Sigmoid colon (tissue), 7 donors: ENCODE results near the gene INAFM1. TPM values are rescaled to one million over a fixed set of nuclear protein-coding genes. Genes with fewer than 3 reads are reported as not detected.

Experiments used
- DNase-seq: peaks from one replicate; pipeline ENCODE4 v3.0.0-alpha.2; 2019
- H3K27ac ChIP-seq, 4 donors: fragments of 200-600 bp; sonication (generic); one replicate each; pipeline ENCODE4 v1.5.1; 2016 to 2019; ENCODE audit warnings: mild to moderate bottlenecking in 1 of 4
- H3K27me3 ChIP-seq, 3 donors: fragments of 200-600 bp; sonication (generic); one replicate each; pipeline ENCODE4 v1.5.1; 2019; ENCODE audit warnings: mild to moderate bottlenecking in 1 of 3
- H3K36me3 ChIP-seq, 4 donors: fragments of 200-600 bp; sonication (generic); one replicate each; pipeline ENCODE4 v1.5.1; 2016 to 2019
- H3K4me1 ChIP-seq, 4 donors: fragments of 200-600 bp; sonication (generic); one replicate each; pipeline ENCODE4 v1.5.1; 2017 to 2019
- H3K4me3 ChIP-seq, 4 donors: fragments of 200-600 bp; sonication (generic); one replicate each; pipeline ENCODE4 v1.5.1; 2017 to 2019; ENCODE audit warnings: mild to moderate bottlenecking in 2 of 4, moderate library complexity in 1 of 4
- H3K9me3 ChIP-seq, 4 donors: fragments of 200-600 bp in 3 of 4; sonication (generic) in 3 of 4; one replicate each; pipeline versions ENCODE4 v1.5.1 to v1.6.1; 2013 to 2019
- EP300 ChIP-seq, 4 donors: sonication (generic); formaldehyde crosslinking; IDR thresholded peaks; one replicate each; pipeline ENCODE4 v1.6.1; 2017; ENCODE audit warnings: antibody characterized with exemption in 4 of 4
- POLR2A ChIP-seq, 2 donors: fragments of 450-650 bp; IDR thresholded peaks; one replicate each; pipeline ENCODE4 v1.6.1; 2016; ENCODE audit warnings: antibody characterized with exemption in 2 of 2, mild to moderate bottlenecking in 2 of 2, moderate library complexity in 2 of 2
- POLR2AphosphoS5 ChIP-seq, 4 donors: sonication (generic); formaldehyde crosslinking; IDR thresholded peaks; one replicate each; pipeline ENCODE4 v1.6.1; 2017; ENCODE audit warnings: antibody characterized with exemption in 4 of 4
- WGBS, 2 donors: extraction: QIAGEN DNeasy Blood & Tissue Kit; methylation state at CpG; one replicate each; pipeline ENCODE4 v1.1.7; 2013; 5-methylcytosine and 5-hydroxymethylcytosine counted together
- intact Hi-C: fragments of 100-400 bp; cut with DNase I; formaldehyde crosslinking; loops from one replicate; pipeline ENCODE4 v1.15.1; 2023
- polyA plus RNA-seq, 3 donors: library from polyadenylated mRNA; stranded (reverse); fragments of 200-250 nt; gene quantifications; one replicate each; pipeline ENCODE4 v1.2.3, GENCODE V29; 2013
- total RNA-seq, 4 donors: library from RNA; depleted of rRNA; stranded (reverse); fragments of >200 nt; gene quantifications; one replicate each; pipeline ENCODE4 v1.1.0, GENCODE V29; 2016
- TF ChIP-seq, protein P1 (sequence below), 4 experiments: fragments of 450-650 bp in 3 of 4; fragments of 200-600 bp in 1 of 4; IDR thresholded peaks; one replicate each; pipeline ENCODE4 v1.5.1; 2016 to 2019; ENCODE audit warnings: antibody characterized with exemption in 4 of 4, mild to moderate bottlenecking in 3 of 4, moderate library complexity in 2 of 4
- donor health status: healthy with polysubstance abuse.
- donor health status: Bipolar disorder and iron deficiency.
- donor health status: healthy.

The INAFM1 gene
- total and polyA plus RNA-seq, 7 donors = 3.0 to 16.3 (median 10.7) TPM

DNA sequence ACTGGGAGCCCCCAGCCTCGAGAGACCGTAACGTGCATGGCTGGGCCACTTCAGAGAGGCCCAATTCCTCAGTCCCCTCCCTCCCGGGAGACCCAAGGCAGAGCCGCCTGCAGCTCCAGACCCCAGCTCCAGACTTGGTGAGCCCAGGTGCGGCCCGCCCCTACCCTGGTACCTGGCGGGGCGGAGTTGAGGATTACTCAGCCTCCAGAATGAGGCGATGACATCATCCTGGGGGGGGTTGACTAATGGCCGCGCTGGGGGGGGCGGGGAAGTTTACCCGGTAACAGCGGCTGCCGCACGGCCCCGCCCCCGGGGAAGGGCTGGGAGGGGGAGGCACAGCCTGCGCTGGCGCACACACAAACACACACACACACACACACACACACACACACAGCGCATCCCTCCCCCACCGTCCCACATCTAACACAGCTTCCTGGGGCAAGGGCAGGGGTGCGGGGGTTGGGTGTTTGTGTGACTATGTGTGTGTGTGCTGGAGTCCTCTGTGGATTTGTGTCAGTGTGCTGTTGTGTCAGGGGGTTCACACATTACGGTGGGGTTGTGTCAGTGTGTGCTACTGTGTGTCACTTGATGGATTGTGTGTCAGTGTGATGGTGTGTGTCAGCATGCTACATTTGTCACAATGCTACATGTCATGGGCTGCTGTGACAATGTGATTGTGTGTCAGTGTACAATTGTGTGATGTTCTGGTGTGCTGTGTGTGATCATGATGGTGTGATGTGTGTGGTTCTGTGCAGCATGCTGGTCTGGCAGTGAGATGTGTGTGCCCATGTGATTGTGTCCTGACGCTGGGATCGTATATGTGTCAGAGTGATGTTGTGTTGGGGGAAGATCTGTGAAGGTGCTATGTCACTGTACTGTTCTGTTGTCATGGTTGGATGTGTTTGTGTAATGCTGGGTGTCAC, 33.4 kb upstream of the INAFM1 start:
- peak overlapping the region in 1 of 4 donors; percentile 20 for H3K27ac ChIP-seq
- no peak for TF ChIP-seq EP300 (IDR thresholded peaks at IDR 0.05)
- no peak for TF ChIP-seq POLR2A (IDR thresholded peaks at IDR 0.05)
- no peak for TF ChIP-seq POLR2AphosphoS5 (IDR thresholded peaks at IDR 0.05)
- TF ChIP-seq, protein P1, sequence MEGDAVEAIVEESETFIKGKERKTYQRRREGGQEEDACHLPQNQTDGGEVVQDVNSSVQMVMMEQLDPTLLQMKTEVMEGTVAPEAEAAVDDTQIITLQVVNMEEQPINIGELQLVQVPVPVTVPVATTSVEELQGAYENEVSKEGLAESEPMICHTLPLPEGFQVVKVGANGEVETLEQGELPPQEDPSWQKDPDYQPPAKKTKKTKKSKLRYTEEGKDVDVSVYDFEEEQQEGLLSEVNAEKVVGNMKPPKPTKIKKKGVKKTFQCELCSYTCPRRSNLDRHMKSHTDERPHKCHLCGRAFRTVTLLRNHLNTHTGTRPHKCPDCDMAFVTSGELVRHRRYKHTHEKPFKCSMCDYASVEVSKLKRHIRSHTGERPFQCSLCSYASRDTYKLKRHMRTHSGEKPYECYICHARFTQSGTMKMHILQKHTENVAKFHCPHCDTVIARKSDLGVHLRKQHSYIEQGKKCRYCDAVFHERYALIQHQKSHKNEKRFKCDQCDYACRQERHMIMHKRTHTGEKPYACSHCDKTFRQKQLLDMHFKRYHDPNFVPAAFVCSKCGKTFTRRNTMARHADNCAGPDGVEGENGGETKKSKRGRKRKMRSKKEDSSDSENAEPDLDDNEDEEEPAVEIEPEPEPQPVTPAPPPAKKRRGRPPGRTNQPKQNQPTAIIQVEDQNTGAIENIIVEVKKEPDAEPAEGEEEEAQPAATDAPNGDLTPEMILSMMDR (IDR thresholded peaks at IDR 0.05) = no peak
- H3K4me3 ChIP-seq = no peak overlapping the region
- peak; percentile 86 for DNase-seq
- H3K27me3 ChIP-seq = no peaks in the 10 kb centered on the region
- H3K9me3 ChIP-seq = no peaks in the 10 kb centered on the region
- WGBS, 2 donors = 3 to 8% methylated on average over 27 of the region's 27 CpGs
- peaks cover 0 to 47% (median 43%) of the 10 kb centered on the region in 4 donors for H3K4me1 ChIP-seq
- intact Hi-C loops = loop anchor here (5.0 to 10.0 kb wide), 2 partner anchors 109 to 196 kb away; partner anchors contain the start of genes SAE1 and TMEM160
- H3K36me3 ChIP-seq = no peaks in the 10 kb centered on the region

DNA sequence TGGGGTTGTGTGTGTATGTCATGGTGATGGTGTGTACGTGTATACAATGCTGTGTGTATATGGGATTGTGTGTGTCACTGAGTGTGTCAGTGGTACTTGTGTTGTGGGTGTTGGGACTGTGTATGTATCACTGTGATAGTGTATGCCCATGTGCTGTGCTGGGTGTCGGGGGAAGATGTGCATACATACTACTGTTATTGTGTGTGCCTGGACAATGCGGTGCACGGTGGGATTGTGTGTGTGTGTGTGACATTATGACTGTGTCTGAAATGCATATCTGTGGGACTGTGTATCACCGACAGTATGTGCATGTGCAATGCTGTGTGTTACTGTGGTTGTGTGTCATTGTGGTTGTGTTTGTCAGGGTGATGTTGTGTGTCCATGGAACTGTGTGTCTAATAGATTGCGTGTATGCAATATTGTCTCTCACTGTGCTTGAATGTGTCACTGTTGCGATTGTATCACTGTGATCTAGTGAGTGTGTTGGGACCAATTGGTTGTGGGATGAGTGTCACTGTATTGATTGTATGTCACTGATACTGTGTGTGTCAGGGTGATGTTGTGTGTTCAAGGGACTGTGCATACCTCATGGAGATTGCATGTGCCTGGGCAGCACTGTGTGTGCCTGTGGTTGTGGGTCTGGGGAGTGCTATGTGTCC, 32.6 kb upstream of the INAFM1 start:
- no peaks in the 10 kb centered on the region for H3K27me3 ChIP-seq
- DNase-seq = no peak
- no peaks in the 10 kb centered on the region for H3K9me3 ChIP-seq
- no peaks in the 10 kb centered on the region for H3K36me3 ChIP-seq
- TF ChIP-seq EP300 (IDR thresholded peaks at IDR 0.05) (no peak), POLR2AphosphoS5 (IDR thresholded peaks at IDR 0.05) (no peak), POLR2A (IDR thresholded peaks at IDR 0.05) (no peak)
- TF ChIP-seq, protein P1 (IDR thresholded peaks at IDR 0.05) = no peak
- 75 to 87% methylated on average over 7 of the region's 7 CpGs for WGBS, 2 donors
- intact Hi-C loops = loop anchor here (5.0 to 10.0 kb wide), 2 partner anchors 110 to 197 kb away; partner anchors contain the start of genes SAE1 and TMEM160
- H3K4me3 ChIP-seq = no peak overlapping the region
- H3K4me1 ChIP-seq = peaks cover 0 to 47% (median 43%) of the 10 kb centered on the region in 4 donors
- H3K27ac ChIP-seq = peak overlapping the region in 3 of 4 donors; percentile 84 to 88 (median 85)

DNA sequence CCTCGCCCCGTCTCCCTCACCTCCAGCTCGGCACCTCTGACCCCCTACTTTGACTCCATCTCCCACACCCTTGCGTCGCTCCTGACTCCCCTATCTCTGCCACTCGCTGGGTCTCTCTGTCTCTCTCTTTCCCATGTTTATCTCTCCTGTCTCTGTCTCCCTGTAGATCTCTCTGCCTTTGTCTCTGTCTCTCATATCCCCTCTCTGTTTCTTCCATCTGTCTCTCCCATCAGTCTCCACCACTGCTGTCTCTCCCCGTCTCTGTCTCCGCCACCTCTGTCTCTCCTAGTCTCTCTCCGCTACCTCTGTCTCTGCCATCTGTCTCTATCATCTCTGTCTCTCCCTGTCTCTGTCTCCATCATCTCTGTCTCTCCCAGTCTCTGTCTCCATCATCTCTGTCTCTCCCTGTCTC, 31.3 kb upstream of the INAFM1 start:
- H3K36me3 ChIP-seq = no peaks in the 10 kb centered on the region
- TF ChIP-seq POLR2A (IDR thresholded peaks at IDR 0.05) = no peak
- no peak for TF ChIP-seq POLR2AphosphoS5 (IDR thresholded peaks at IDR 0.05)
- TF ChIP-seq, protein P1 (IDR thresholded peaks at IDR 0.05) = no peak
- peak overlapping the region in 3 of 4 donors; percentile 19 to 42 (median 30) for H3K4me3 ChIP-seq
- WGBS, 2 donors = 14 to 21% methylated on average over 9 of the region's 9 CpGs
- no peak for DNase-seq
- no peaks in the 10 kb centered on the region for H3K9me3 ChIP-seq
- peaks cover 0 to 51% (median 43%) of the 10 kb centered on the region in 4 donors for H3K4me1 ChIP-seq
- H3K27me3 ChIP-seq = no peaks in the 10 kb centered on the region
- intact Hi-C loops = loop anchor here (5.0 to 10.0 kb wide), 2 partner anchors 111 to 199 kb away; partner anchors contain the start of genes SAE1 and TMEM160
- H3K27ac ChIP-seq = peak overlapping the region; percentile 84 to 88 (median 86)

DNA sequence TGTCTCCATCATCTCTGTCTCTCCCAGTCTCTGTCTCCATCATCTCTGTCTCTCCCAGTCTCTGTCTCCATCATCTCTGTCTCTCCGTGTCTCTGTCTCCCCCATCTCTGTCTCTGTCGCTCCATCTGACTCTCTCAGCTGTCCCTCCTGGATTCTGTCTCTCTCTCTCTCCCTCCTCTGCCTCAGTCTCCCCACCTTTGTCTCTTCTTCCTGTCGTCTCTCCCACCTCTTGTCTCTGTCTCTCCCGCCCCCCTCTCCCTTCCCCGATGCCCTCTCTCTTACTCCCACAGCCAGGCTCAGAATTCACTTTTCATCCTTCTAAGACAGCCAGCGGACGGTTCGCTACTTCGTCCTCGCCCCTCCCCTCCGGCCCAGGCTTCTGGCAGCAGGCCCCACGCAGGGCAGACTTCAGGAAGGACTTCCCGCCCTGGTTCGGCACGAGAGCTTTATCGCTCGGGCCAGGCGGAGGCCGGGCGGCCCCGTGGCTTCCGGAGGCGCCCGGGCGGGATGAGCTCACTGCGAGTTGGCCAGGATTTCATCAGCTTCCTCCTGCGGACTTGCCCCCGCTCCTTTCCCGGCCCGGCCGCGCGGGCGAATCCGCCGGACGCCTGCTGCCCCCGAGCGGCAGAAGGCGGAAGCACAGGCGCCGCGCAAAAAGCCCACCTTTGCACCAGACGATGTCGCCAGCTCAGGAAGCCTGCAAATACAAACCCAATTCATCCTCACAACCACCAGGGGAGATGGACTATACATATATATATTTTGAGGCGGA, 30.7 kb upstream of the INAFM1 start:
- Histone ChIP-seq H3K9me3 (no peaks in the 10 kb centered on the region), H3K27me3 (no peaks in the 10 kb centered on the region), H3K4me3 (peak overlapping the region; percentile 24 to 42 (median 35)), H3K27ac (peak overlapping the region; percentile 84 to 88 (median 86)), H3K4me1 (peaks cover 0 to 51% (median 43%) of the 10 kb centered on the region in 4 donors), H3K36me3 (no peaks in the 10 kb centered on the region)
- DNase-seq = peak; percentile 97
- TF ChIP-seq, protein P1 (IDR thresholded peaks at IDR 0.05) = peak; percentile 97 to 99 (median 98)
- TF ChIP-seq POLR2A (IDR thresholded peaks at IDR 0.05) (no peak), EP300 (IDR thresholded peaks at IDR 0.05) (peak in 2 of 4 donors; percentile 45 to 73), POLR2AphosphoS5 (IDR thresholded peaks at IDR 0.05) (peak; percentile 57 to 88 (median 73))
- 2% methylated on average over 46 of the region's 46 CpGs for WGBS, 2 donors
- intact Hi-C loops = loop anchor here (1.0 to 10.0 kb wide), 5 partner anchors 15 to 199 kb away; partner anchors contain the start of genes SAE1 and TMEM160
